ENCODE measurements around the gene OR52K1. TPM values are rescaled to one million over a fixed set of nuclear protein-coding genes. Genes with fewer than 3 reads are reported as not detected.

The OR52K1 gene
- total RNA-seq, 4 donors from 2014 or later: 0.11 TPM; not detected in 3

- 89% methylated on average over 4 of the region's 4 CpGs for WGBS
- Histone ChIP-seq H3K36me3 (no peaks in the 10 kb centered on the region), H3K4me1 (no peaks in the 10 kb centered on the region), H3K27ac (replicated peaks in 1 of 4) (no peak overlapping the region), H3K4me3 (no peak overlapping the region), H3K9me3 (peaks cover 0 to 10% (median 0%) of the 10 kb centered on the region in 4 donors), H3K27me3 (no peaks in the 10 kb centered on the region)
- TF ChIP-seq EP300 (IDR thresholded peaks at IDR 0.05): no peak
- TF ChIP-seq CTCF (IDR thresholded peaks at IDR 0.05): no peak
- TF ChIP-seq POLR2AphosphoS5 (IDR thresholded peaks at IDR 0.05): no peak
- no peak for TF ChIP-seq POLR2A (IDR thresholded peaks at IDR 0.05; ENCODE audit: low read depth)
- intact Hi-C loops (cut with DNase I): no loop called here
- DNase-seq (ENCODE audit: extremely low spot score): no peak
Measured at GRCh38 chr11:4460151-4460550, 22.3 kb upstream of the OR52K1 start.

- no peaks in the 10 kb centered on the region for H3K27me3 ChIP-seq
- TF ChIP-seq EP300 (IDR thresholded peaks at IDR 0.05) (no peak), POLR2A (IDR thresholded peaks at IDR 0.05; ENCODE audit: low read depth) (no peak), POLR2AphosphoS5 (IDR thresholded peaks at IDR 0.05) (no peak), CTCF (IDR thresholded peaks at IDR 0.05) (no peak)
- no peak overlapping the region for H3K4me3 ChIP-seq
- H3K36me3 ChIP-seq: no peaks in the 10 kb centered on the region
- H3K4me1 ChIP-seq: no peaks in the 10 kb centered on the region
- peaks cover 0 to 10% (median 0%) of the 10 kb centered on the region in 4 donors for H3K9me3 ChIP-seq
- no peak overlapping the region for H3K27ac ChIP-seq (replicated peaks in 1 of 4)
- DNase-seq (ENCODE audit: extremely low spot score): no peak
- 84% methylated on average over 5 of the region's 5 CpGs for WGBS
- intact Hi-C loops (cut with DNase I): no loop called here
Measured at GRCh38 chr11:4464216-4465159, 18.0 kb upstream of the OR52K1 start.

- Histone ChIP-seq H3K36me3 (no peaks in the 10 kb centered on the region), H3K9me3 (peaks cover 0 to 10% (median 0%) of the 10 kb centered on the region in 4 donors), H3K27me3 (no peaks in the 10 kb centered on the region), H3K4me1 (no peaks in the 10 kb centered on the region), H3K27ac (replicated peaks in 1 of 4) (no peak overlapping the region), H3K4me3 (no peak overlapping the region)
- DNase-seq (ENCODE audit: extremely low spot score): no peak
- intact Hi-C loops (cut with DNase I): no loop called here
- TF ChIP-seq CTCF (IDR thresholded peaks at IDR 0.05): no peak
- no peak for TF ChIP-seq POLR2AphosphoS5 (IDR thresholded peaks at IDR 0.05)
- TF ChIP-seq POLR2A (IDR thresholded peaks at IDR 0.05; ENCODE audit: low read depth): no peak
- no peak for TF ChIP-seq EP300 (IDR thresholded peaks at IDR 0.05)
- WGBS: 50% methylated on average over 1 of the region's 1 CpG
Measured at GRCh38 chr11:4465407-4465806, 17.0 kb upstream of the OR52K1 start.

GRCh38 chr11:4466131-4466870, 16.1 kb upstream of the OR52K1 start:
- no peak for DNase-seq (ENCODE audit: extremely low spot score)
- H3K27me3 ChIP-seq: no peaks in the 10 kb centered on the region
- H3K4me3 ChIP-seq: no peak overlapping the region
- H3K27ac ChIP-seq (replicated peaks in 1 of 4): no peak overlapping the region
- no peaks in the 10 kb centered on the region for H3K36me3 ChIP-seq
- 56% methylated on average over 5 of the region's 5 CpGs for WGBS
- no peaks in the 10 kb centered on the region for H3K4me1 ChIP-seq
- H3K9me3 ChIP-seq: peaks cover 0 to 10% (median 0%) of the 10 kb centered on the region in 4 donors
- TF ChIP-seq EP300 (IDR thresholded peaks at IDR 0.05): no peak
- TF ChIP-seq POLR2A (IDR thresholded peaks at IDR 0.05; ENCODE audit: low read depth): no peak
- no peak for TF ChIP-seq CTCF (IDR thresholded peaks at IDR 0.05)
- no peak for TF ChIP-seq POLR2AphosphoS5 (IDR thresholded peaks at IDR 0.05)
- intact Hi-C loops (cut with DNase I): no loop called here

Measured in esophagus muscularis mucosa (tissue), 4 donors.